ENCODE results near the gene PARS2.

- TF ChIP-seq BHLHE40 (IDR thresholded peaks at IDR 0.05; ENCODE audit: low read depth, low read length): no peak
- no peak for TF ChIP-seq POLR2A (IDR thresholded peaks at IDR 0.05; ENCODE audit: low read depth, low read length)
- no peak for TF ChIP-seq ELK1 (IDR thresholded peaks at IDR 0.05; ENCODE audit: borderline replicate concordance, low read depth, low read length)
- no peak for TF ChIP-seq RFX5 (IDR thresholded peaks at IDR 0.05; ENCODE audit: low read depth, low read length)
- TF ChIP-seq CTCF (conservative IDR thresholded peaks at IDR 0.05; ENCODE audit: low read depth, low read length): no peak
Measured at GRCh38 chr1:54782588-54782987, 18.3 kb upstream of the PARS2 start.
